NCI-H510A treated with DMSO at 0.1 percent for 48 hours (cell line): ENCODE data around the gene TTF1.

Experiments used
- DNase-seq: peaks from one replicate; lab custom pipeline; 2025; lab: John Stamatoyannopoulos, UW

TTF1 gene, protein sequence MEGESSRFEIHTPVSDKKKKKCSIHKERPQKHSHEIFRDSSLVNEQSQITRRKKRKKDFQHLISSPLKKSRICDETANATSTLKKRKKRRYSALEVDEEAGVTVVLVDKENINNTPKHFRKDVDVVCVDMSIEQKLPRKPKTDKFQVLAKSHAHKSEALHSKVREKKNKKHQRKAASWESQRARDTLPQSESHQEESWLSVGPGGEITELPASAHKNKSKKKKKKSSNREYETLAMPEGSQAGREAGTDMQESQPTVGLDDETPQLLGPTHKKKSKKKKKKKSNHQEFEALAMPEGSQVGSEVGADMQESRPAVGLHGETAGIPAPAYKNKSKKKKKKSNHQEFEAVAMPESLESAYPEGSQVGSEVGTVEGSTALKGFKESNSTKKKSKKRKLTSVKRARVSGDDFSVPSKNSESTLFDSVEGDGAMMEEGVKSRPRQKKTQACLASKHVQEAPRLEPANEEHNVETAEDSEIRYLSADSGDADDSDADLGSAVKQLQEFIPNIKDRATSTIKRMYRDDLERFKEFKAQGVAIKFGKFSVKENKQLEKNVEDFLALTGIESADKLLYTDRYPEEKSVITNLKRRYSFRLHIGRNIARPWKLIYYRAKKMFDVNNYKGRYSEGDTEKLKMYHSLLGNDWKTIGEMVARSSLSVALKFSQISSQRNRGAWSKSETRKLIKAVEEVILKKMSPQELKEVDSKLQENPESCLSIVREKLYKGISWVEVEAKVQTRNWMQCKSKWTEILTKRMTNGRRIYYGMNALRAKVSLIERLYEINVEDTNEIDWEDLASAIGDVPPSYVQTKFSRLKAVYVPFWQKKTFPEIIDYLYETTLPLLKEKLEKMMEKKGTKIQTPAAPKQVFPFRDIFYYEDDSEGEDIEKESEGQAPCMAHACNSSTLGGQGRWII

DNA sequence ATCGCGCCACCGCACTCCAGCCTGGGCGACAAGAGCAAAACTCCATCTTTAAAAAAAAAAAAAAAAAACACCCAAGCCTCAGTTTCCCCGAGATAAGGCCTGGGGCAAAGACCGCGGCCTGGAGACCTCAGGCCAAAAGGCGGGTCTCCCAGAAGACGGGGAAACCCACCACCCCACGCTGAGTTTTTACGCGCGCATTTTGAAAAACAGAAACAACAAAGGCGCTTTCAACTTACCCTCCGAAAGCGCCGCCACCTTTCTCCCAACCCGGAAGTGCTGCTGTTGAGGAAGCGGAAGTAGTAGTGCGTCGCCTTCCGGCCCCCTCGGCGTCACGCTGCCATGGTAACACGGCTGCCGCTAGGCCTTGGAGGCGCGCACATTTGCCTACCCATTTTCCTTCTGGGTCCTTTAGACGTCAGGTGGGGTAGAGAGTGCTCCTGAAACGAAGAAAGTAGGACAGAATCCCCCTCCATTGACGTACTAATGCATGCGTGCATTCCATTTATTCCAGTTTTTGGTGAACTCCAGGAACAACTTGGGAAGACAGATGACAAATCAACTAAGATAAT, at the start of gene TTF1:
Gene TTF1, minus strand, starts transcription at position 287 of the 569 bp plus-strand sequence. CDS start 4,019 bp downstream, outside the sequence.
- DNase-seq, result peak; percentile 78

DNA sequence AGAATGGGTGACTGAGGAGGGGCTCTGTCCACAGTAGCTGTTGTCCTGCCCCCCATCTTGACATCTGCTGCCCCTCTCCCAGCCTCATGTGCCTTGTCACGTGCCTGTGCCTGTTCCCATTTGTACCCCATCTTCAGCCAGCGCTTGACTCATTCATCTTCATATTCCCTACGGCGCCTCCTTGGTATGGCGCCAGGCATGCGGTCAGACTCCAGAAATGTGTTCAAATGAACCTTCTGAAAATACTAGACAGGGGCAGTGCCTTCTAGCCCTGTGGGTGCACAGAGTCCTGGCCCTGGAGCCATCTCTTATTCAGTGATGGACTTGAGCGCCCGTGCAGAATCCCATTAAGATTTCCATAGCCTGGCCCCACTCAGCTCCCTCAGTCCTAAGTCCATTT, 49.6 kb upstream of the TTF1 start:
- no peak for DNase-seq

DNA sequence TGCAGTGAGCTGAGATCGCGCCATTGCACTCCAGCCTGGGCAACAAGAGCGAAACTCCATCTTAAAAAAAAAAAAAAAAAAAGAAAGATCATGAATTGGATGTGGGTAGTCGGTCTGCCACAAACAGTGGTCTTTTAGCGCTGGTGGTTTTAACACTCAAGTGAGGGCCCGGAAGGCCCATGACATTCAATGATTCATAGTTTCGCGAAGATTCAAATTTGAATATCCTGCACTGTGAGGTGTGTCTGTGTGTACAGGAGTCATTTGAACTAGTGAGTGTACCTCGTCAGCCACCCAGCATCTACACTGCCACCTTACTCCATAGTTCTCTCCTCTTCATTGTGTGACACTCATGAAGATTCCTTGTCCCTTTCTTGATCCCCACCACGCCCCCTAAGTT, 44.6 kb upstream of the TTF1 start:
- DNase-seq, result no peak

DNA sequence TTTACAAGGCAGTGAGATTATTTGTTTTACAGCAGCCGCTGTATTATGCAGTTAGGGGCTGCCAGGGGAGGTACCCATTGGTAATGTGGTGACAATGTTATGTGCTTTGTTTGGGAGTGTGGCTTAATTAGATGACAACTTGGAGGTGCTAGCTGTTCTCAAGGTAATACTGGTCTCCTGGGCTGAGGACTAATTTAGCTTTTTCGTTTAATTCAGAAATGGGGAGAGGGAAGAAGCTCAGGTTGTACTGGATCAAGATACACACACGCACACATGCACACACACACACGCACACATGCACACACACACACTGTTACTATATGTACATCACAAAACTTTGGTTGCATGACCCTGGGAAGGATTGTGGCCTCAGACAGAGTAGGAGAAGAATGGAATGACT, 41.3 kb upstream of the TTF1 start:
- DNase-seq, result no peak

DNA sequence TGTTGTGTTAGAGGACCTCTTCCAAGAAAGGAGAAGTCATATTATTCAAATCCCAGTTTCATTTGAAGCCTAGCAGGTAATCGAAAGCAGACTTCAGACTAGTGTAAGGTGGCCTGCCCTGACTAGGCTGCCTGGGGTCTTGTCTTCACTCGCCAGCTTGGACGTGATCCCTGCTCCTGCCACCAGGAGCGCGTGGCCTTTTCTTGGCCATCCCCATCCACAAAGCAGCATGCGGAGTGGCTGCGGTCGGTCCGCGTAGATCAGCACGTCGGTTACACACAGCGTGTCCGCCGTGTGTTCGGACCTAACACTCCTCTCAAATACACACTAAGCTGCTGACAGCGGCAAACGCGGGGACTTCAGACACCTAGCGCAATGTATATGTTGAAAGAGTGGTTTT, 40.7 kb upstream of the TTF1 start:
- DNase-seq, result no peak

DNA sequence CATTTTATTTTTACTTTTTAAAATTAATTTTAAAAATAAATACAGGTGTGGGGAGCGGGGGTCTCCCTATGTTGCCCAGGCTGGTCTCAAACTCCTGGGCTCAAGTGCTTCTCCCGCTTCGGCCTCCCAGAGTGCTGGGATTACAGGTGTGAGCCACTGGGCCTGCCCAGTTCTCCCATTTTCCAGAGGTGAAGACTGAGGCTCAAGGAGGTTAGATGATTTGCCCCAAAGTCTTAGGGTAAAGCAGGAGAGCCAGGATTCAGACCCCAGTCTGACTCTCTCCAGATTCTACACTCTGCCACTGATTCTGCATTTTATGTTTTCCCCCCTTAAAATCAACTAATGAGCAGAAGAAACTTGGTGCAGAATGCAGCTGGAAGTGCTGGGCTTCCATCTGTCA, 40.2 kb upstream of the TTF1 start:
- DNase-seq, result no peak

DNA sequence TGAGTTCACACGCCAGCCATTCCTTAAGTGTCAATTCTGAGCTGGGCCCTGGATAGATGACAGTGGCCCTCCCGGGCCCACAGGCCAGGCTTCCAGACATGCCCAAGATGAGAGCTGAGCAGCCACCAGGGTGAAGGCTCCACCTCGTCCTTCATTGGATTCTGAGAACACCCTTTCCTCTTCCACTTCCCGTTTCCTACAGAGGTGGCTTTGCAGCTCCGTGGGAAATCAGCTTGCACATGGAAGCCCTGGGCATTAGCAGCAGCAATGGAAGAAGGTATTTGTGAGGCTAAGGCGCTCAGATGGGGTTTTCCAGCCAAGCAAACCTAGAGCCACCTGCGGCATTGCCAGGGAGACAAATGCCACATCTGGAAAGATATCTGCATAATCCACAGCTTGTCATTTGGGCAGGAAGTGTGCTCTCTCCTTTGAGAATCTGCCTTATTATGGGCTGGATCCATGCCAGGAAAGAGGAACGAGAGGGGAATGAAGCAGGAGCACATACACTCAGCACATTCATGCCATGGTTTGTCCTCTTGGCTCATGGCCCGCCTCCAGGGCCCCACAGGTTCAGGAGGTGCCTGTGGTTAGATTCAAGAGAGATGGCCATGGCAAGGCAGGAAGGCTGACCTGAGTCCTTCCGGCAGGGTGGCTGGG, 37.4 kb upstream of the TTF1 start:
- DNase-seq, result peak; percentile 87

DNA sequence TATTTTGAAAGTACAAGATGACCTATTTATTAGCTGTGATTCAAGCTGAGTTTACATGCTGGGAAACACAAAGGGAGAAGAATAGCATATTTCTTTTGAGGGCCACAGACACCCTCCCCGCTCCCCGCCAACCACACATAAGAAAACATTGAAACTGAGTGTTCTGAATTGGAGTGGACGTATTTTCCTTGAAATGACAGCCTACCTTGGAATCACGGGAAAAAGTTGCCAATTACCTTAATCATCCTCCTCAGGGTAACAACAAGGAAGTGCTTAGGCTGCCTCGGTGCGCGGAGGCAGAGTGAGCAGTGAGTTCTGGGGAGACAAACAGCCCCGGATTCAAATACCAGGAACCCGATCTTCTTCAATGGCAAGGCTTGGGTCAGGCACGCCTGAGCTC, 34.8 kb upstream of the TTF1 start:
- DNase-seq, result no peak

DNA sequence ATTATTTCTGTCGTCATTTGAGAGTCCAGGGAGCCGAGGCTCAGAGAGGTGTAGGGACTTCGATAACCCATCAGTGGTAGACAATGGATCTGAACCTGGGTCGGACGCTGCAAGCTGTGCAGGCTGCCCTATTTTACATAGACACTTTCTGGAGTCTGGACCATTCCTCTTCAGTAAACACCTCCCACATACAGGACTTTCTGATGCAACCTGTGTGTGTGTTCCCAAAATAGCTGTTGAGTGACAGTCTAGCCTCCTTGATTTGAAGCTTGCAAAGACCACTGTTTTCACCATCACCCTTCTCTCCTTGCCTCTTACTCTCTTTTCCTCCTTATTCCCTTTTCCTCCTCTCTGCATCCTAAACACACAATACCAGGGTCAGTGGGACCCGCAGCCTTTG, 34.1 kb upstream of the TTF1 start:
- no peak for DNase-seq

DNA sequence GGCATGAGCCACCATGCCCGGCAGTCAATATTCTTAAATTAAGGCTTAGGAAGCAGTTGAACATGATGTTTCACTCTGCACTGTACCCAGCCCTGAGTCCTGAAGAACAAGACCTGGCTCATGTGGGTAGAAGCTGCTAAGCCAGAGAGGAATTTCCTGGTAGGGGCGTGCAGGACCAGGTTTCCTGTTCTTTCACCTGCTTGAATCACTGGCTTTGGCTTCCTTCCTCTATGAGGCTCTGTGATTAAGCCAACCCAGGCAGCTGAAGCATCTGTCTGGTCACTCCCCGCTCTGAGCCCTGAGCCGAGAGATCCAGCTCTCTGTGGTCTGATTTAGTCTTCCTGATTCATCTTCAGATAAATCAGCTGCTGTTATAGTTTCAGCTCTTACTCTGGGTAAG, 32.5 kb upstream of the TTF1 start:
- DNase-seq, result no peak

DNA sequence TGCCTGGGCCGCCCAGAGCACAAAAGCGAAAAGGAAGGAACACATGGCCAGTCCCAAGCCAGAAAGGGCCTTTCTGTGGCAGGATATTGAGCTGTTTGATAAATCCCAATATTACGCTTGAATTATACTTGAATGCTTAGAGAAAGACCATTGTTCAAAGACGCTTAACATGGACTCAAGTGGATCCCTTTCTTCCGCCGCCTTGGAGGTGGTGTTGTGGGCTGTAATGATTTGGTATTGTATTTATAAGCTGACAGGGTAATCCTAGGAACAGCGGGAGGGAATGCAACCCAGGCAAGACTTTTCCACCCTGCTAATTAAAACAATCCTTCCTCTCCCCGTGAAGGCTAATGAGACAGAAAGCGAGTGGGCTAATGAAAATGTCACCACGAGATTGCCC, 28.2 kb upstream of the TTF1 start:
- no peak for DNase-seq

DNA sequence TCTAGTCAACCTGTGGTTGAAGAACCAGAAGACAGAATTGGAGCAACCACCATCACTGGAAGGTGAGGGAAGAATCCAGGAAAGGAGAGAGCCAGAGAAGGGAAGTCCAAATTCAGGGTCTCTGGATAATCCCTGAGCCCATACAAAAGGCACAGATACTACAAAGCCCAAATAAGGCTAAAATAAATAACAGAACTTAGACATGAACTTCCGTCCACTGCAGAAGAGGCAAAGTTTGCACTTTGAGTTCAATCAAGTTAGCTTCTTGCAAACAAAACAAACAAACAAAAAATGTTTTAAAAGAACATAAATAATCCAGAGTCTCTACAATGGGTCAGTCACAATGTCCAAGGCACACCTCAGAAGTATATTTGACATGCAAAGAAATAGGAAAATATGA, 24.4 kb upstream of the TTF1 start:
- no peak for DNase-seq

DNA sequence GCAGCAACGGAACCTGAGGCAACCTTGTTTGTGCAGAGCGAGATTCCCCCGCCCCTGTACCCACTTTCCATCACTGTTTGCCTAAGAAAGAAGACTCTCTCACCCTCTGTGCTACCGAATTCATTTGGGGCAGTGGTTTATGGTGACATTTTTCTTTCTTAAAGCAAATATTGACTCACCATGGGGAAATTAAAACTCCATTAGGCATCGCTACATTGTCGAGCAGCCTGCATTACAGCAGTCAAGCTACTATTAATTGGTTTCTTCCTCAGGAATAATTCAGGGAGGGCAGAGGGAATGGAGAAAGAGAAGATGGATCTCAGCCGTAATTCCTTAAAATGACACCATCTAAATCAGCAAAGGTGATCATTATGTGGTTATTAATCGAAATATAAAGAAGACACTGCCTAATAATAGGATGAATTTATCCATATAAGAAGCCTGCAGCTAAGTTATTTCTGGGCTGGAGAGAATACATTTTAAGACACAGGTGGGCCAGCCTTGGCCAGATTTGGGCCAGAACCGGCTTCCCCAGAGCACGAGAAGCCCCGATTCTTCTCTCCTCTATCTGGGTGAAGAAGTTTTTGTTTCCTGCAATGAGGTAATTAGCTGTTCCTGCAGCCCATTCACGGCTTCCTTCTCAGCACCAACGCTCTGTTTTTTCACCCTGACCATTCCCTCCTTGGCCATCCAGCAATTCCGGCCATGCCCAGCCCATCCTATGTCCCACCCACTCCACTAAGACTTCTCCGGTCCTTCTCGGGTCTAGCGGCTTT, 20.2 kb upstream of the TTF1 start:
- DNase-seq, result no peak

DNA sequence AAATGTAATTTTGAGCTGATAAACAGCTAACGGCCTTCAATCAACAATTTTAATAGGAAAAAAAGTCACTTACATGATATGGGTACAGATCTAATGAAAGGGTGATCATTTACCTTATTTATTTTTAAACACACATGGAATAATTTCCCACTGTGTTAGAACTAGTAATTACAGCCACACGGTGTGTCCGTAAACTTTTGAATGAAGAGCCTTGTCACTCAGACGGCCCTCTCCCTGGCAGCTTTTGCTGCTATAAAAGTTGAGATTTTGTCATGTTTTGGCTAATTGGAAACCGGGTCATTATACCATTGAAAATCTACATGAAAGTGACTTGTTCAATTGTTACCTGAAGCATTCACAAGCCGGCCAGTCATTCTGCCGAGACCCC, 19.0 kb upstream of the TTF1 start:
- DNase-seq, result no peak

DNA sequence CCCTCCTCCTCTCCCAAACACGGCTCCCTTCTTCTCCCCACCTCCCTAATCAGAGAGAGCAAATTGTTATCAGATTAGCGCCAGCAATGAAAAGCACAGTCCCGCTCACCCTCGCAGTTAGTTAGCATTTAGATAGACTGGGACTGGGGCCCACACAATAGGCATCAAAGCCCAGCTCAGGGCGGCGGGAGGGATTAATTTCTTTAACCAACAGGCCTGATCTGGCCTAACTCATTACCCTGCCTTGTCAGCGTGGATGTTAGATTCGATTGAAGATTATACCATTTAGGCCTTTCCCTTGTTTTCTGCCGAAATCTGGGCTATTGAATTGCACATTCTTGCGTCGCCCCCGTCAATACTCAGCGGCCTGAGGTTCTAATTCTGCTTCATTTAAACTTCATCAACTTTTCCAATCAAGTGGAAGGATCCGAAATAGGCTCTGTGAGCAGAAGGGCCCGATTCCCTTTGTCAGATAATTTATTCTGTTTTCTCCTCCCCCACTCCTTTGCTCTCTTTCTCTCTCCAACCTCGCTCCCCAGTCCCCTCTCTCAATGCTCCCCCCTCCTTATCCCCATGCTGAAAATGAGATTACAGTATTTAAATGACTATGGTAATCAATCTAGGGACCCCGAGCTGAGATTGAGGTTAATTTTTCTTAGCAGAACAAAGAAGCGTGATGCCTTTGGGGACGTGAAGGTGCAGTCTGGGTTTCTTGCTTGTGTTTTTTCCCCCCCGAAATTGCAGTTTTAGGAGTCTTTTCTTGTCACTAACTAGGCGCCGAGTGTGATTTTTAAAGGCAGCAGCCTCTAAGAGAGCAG, 18.4 kb upstream of the TTF1 start:
- DNase-seq, result no peak

DNA sequence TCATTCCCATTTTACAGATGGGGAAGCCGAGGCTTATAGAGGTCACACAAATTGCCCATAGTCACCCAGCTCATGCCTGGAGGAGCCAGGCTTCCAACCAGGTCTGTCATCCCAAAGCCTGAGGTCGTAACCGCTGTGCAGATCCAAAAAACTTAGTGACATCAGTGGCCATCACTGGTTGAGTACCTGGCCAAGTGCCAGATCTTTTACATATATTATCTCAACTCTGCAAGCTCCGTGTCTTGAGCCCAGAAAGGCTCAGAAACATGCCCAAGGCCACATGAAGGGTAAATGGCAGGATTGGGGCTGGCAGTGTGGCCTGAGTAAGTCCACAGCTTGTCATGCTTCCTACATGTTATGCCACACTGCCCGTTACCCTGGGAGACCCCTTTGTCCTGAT, 16.9 kb upstream of the TTF1 start:
- no peak for DNase-seq

DNA sequence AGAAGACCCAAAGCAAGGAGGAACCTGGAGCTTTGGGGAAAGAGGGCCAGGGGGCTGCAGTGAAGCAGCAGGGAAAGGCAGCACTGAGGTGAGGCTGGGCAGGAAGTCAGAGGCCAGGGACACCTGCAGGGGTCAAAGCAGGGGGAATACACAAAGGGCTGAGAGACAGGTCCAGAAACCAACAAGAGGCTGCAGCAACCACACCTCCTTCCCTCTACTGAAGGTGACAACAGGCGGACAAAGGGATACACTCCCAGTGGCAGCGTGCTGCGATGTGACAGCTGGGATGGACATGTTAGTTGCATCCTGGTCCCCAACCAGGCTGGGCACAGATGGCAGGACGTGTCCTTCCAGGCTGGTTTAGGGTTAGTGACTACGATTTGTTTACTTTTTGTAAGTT, 15.9 kb upstream of the TTF1 start:
- no peak for DNase-seq

DNA sequence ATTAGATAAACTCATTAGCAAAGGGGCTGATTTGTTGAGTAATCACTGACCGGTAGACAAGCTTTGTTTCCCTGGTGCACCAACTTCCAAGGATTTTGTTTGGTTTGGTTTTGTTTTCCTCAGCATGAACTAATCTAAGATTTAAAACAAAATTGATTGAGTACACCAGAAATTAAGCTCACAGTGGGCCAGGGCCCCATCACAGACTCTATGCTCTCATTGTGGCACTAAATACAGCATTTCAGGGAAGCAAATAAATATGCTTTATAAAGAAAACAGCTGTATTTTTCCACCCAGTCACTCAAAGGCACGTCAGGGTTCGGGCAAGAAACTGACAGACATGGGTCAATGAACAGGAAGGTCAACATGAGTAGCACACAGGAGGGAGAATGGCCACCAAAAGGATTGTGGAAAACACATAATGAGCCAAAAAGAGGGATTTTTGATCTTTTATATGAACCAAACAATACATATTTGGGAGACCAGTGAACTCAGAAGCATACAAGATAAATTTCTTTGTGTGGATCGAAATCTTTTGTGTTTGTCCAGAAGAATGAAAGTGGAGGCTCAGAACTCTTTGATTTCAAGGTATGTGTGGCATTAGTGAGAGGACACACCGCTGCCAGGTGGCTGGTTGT, 12.2 kb upstream of the TTF1 start:
- no peak for DNase-seq

DNA sequence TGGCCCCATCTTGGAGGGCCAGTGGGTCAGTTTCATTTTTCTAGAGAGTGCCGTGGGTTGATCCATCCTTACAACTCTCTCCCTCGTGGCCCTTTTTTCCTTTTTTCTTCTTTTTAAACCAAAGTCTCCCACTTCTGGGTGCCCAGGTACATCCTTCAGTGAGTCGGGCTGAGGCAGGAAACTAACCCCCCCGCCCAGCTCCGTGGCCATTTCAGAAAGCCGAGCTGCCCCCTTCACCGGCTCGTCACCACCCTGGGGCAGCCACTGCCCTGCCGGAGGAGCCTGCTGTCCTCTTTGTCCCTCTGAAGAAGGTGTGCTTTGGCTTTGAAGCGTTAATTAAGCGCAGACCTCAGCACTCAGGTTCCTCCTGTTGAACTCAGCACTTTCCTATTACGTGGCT, 8.5 kb upstream of the TTF1 start:
- DNase-seq, result no peak

DNA sequence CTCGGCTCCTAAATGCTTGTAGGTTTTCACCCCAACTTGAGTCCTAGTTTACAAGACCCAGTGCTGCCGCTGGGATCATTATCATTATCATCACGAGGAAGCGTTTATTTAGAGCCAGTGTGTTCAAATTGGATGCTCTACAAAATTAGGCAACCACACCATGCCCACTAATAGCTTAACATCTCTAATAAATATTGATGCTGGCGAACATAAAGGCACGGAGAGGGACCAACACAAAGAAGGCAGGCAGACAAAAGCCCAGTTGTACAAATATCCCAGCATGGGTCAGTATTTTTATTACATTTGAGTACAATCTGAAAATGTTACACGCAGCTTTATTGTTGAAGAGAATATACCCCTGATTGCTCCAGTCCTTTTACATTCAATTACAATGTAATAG, 8.1 kb upstream of the TTF1 start:
- DNase-seq, result no peak
